HepG2 (cell line): Measurements from ENCODE around the gene ANKS1B. TPM values are rescaled to one million over a fixed set of nuclear protein-coding genes. Genes with fewer than 3 reads are reported as not detected.

ENCODE experiments used
- ATAC-seq: fragments of 200-7000 bp; cut with Tn5 transposase; 3 replicates; pipeline ENCODE4 v1.9.1; 2020; ENCODE audit warnings: mild to moderate bottlenecking, moderate library complexity
- BruUV-seq: library from RNA; stranded (reverse); fragments of 400-500 nt; replicated peaks from 2 replicates; lab custom pipeline; 2021; lab: Mats Ljungman, UMichigan
- CTCF ChIA-PET: fragments of 300-600 bp; formaldehyde crosslinking; extraction: SDS; loops from one replicate; lab custom pipeline; 2021; ENCODE audit warnings: low total read pairs, inconsistent platforms, low intra/inter-chr PET ratio; lab: Yijun Ruan, JAX
- POLR2A ChIA-PET: fragments of 350-600 bp; sonication (Branson Sonifier 250); formaldehyde crosslinking; loops from one replicate; lab custom pipeline; 2020; ENCODE audit warnings: antibody characterized with exemption, inconsistent platforms; lab: Yijun Ruan, JAX
- DNase-seq: peaks from one replicate; pipeline ENCODE4 v3.0.0-alpha.2; 2015; ENCODE audit warnings: low spot score
- FAIRE-seq: peaks from 3 replicates; lab custom pipeline; 2011; peaks lifted over from hg19 to GRCh38; lab: Jason Lieb, UNC
- H2AFZ ChIP-seq: one replicate; pipeline ENCODE4 v1.6.1; 2011; ENCODE audit warnings: low read length, inconsistent platforms
- H3K27ac ChIP-seq: fragments of 300-600 bp; 3 replicates; pipeline ENCODE4 v1.8.0; 2011; ENCODE audit warnings: mixed run types, mild to moderate bottlenecking, mixed read lengths, low read length, inconsistent platforms; ENCODE audit not compliant: insufficient read depth; ENCODE audit errors: extremely low read length
- H3K27me3 ChIP-seq, 2 experiments: fragments of 200-600 bp in 1 of 2; 2 replicates in 1 of 2; 3 replicates in 1 of 2; pipeline versions ENCODE4 v1.6.0 to v1.8.0; 2011; ENCODE audit warnings: low read length in 2 of 2, mild to moderate bottlenecking in 2 of 2, moderate library complexity in 2 of 2, inconsistent platforms in 1 of 2; ENCODE audit not compliant: insufficient read depth in 2 of 2, control insufficient read depth in 1 of 2
- H3K36me3 ChIP-seq, 2 experiments: fragments of 200-600 bp in 1 of 2; replicated peaks in 1 of 2; 2 replicates in 1 of 2; 3 replicates in 1 of 2; pipeline versions ENCODE4 v1.5.1 to v1.8.0; 2011; ENCODE audit warnings: low read length in 2 of 2, inconsistent platforms in 1 of 2; ENCODE audit not compliant: insufficient read depth in 2 of 2, control insufficient read depth in 1 of 2
- H3K4me1 ChIP-seq: 2 replicates; pipeline ENCODE4 v1.5.1; 2012; ENCODE audit warnings: low read length, inconsistent platforms; ENCODE audit not compliant: insufficient read depth
- H3K4me2 ChIP-seq: 2 replicates; pipeline ENCODE4 v1.6.0; 2011; ENCODE audit warnings: low read depth, low read length, inconsistent platforms
- H3K4me3 ChIP-seq, 3 experiments: fragments of 200-600 bp in 1 of 3; sonication (generic), shearing (Covaris generic) in 1 of 3; replicated peaks in 1 of 3; 2 replicates each; pipeline ENCODE4 v1.5.1; 2011 to 2016; ENCODE audit warnings: low read length in 3 of 3, inconsistent platforms in 2 of 3, low read depth in 2 of 3, mild to moderate bottlenecking in 2 of 3, control low read depth in 1 of 3, mixed read lengths in 1 of 3; ENCODE audit not compliant: insufficient read depth in 1 of 3
- H3K79me2 ChIP-seq: one replicate; pipeline ENCODE4 v1.6.1; 2011; ENCODE audit warnings: low read length, inconsistent platforms; ENCODE audit not compliant: insufficient read depth
- H3K9ac ChIP-seq: 2 replicates; pipeline ENCODE4 v1.6.0; 2011; ENCODE audit warnings: mild to moderate bottlenecking, low read depth, low read length, inconsistent platforms; ENCODE audit not compliant: insufficient read depth
- H3K9me3 ChIP-seq: 2 replicates; pipeline ENCODE4 v1.5.1; 2012; ENCODE audit warnings: mild to moderate bottlenecking, low read length
- H4K20me1 ChIP-seq: 2 replicates; pipeline ENCODE4 v1.6.0; 2011; ENCODE audit warnings: inconsistent platforms, mild to moderate bottlenecking, low read length, moderate library complexity; ENCODE audit not compliant: insufficient read depth
- ARNT2 ChIP-seq: sonication (generic); formaldehyde crosslinking; IDR thresholded peaks from 2 replicates; pipeline ENCODE4 v1.8.0; 2022; ENCODE audit warnings: mild to moderate bottlenecking, low read depth, missing genetic modification reagents, moderate library complexity
- FOXO1 ChIP-seq: sonication (generic); formaldehyde crosslinking; IDR thresholded peaks from 2 replicates; pipeline ENCODE4 v1.4.0; 2020; ENCODE audit warnings: missing genetic modification reagents
- KDM2A ChIP-seq: sonication (generic); formaldehyde crosslinking; IDR thresholded peaks from 2 replicates; pipeline ENCODE4 v1.4.0; 2020; ENCODE audit warnings: low read depth, missing genetic modification reagents, borderline replicate concordance
- KLF13 ChIP-seq: sonication (generic); formaldehyde crosslinking; IDR thresholded peaks from 2 replicates; pipeline ENCODE4 v1.4.0; 2020; ENCODE audit warnings: mild to moderate bottlenecking, missing genetic modification reagents
- TBL1XR1 ChIP-seq: fragments of 150-350 bp; IDR thresholded peaks from 2 replicates; pipeline ENCODE4 v1.6.1; 2014; ENCODE audit warnings: borderline replicate concordance, low read length; ENCODE audit not compliant: partially characterized antibody
- TEAD3 ChIP-seq: optimal IDR thresholded peaks from 2 replicates; pipeline ENCODE3; 2016; ENCODE audit warnings: borderline replicate concordance
- ZNF225 ChIP-seq: sonication (generic); formaldehyde crosslinking; IDR thresholded peaks from 2 replicates; pipeline ENCODE4 v1.4.0; 2020; ENCODE audit warnings: mild to moderate bottlenecking, missing genetic modification reagents
- ZNF720 ChIP-seq: sonication (generic); formaldehyde crosslinking; IDR thresholded peaks from 2 replicates; pipeline ENCODE4 v1.4.0; 2020; ENCODE audit warnings: missing genetic modification reagents
- ZNF761 ChIP-seq: sonication (generic); formaldehyde crosslinking; conservative IDR thresholded peaks from 2 replicates; pipeline ENCODE4 v1.4.0; 2020; ENCODE audit warnings: mild to moderate bottlenecking, missing genetic modification reagents
- ZSCAN21 ChIP-seq: sonication (generic); formaldehyde crosslinking; IDR thresholded peaks from 2 replicates; pipeline ENCODE4 v1.8.0; 2022; ENCODE audit warnings: mild to moderate bottlenecking, missing genetic modification reagents, moderate library complexity, borderline replicate concordance
- WGBS: methylation state at CpG from one replicate; pipeline ENCODE4 v1.1.6; 2017; ENCODE audit warnings: low lambda C conversion rate; 5-methylcytosine and 5-hydroxymethylcytosine counted together
- in situ Hi-C: cut with HindIII; loops from 2 replicates; pipeline ENCODE4 v1.10.0; 2017; ENCODE audit warnings: low pct_unique_long_range_greater_than_20kb; ENCODE audit not compliant: extremely low pct_ligation_motif_present
- intact Hi-C: fragments of 100-400 bp; cut with micrococcal nuclease; formaldehyde crosslinking; loops from one replicate; pipeline ENCODE4 v1.10.0; 2022; ENCODE audit not compliant: unreplicated experiment
- polyA plus RNA-seq, 8 experiments: library from polyadenylated mRNA; depleted of rRNA in 3 of 8; stranded (reverse) in 7 of 8; unstranded in 1 of 8; fragments of >200 nt; fragmentation: Illumina TruSeq in 4 of 8; extraction: Trizol in 4 of 8; gene quantifications; 2 replicates each; pipeline versions ENCODE4 v1.2.1 to v1.2.3, GENCODE V29; 2011 to 2016; ENCODE audit warnings: low read depth in 4 of 8, missing spikeins in 1 of 8, mixed read lengths in 1 of 8; ENCODE audit not compliant: insufficient read depth in 1 of 8
- total RNA-seq, 5 experiments: library from RNA; depleted of rRNA; stranded (reverse); fragments of >200 nt; fragmentation: Illumina TruSeq; extraction: Trizol; gene quantifications; 2 replicates each; pipeline ENCODE4 v1.2.3, GENCODE V29; 2016; ENCODE audit warnings: low read depth in 1 of 5
- TF ChIP-seq, protein P1 (sequence below): sonication (generic); formaldehyde crosslinking; IDR thresholded peaks from 2 replicates; pipeline ENCODE4 v1.8.1; 2023; ENCODE audit warnings: mild to moderate bottlenecking, inconsistent platforms, moderate library complexity, missing genetic modification reagents, borderline replicate concordance
- TF ChIP-seq, protein P2 (sequence below): sonication (generic); formaldehyde crosslinking; IDR thresholded peaks from 2 replicates; pipeline ENCODE4 v1.4.0; 2020; ENCODE audit warnings: missing genetic modification reagents

Gene ANKS1B
- total and polyA plus RNA-seq, 2 of the 13 experiments (the other 11 are each of a cell fraction or from before 2014, with no cell fraction given) = 0.15 TPM; not detected in 1

DNA sequence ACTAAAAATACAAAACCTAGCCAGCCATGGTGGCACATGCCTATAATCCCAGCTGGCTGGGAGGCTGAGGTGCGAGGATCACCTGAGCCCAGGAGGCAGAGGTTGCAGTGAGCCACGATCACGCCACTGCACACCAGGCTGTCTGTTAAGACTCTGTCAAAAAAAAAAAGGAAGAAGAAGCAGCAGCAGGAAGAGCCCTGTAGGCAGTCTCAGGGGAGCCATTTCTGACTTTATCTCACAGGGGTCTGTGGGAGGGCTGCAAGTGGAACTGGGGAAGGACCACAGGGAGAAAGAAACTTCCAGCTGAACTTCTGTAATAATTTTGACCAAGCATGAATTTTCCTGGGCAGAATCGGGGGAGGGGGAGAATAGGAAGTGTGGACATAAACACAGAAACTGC, 304.5 kb downstream of the ANKS1B start (continued):
- no peak for TF ChIP-seq ARNT2 (CRISPR knock-in tag)

DNA sequence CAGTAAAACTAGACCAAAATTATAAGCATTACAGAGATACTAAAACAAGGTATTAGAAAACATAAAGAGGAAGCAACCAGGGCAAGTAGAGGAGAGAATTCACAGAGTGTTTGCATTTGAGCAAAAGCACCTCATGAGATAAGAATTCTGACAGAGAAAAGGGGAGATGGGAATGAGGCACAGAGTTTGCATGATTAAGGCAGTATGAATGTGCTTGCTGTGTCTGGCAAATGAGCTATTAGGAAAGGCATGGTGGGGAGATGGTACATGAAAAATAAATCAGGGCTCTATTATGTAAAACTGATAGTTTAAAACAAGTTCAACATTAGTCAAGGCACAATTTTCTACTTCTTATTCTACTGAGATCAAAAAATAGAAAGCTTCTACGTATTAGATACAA, 314.1 kb downstream of the ANKS1B start:
- CTCF ChIA-PET = no interaction called here
- Histone ChIP-seq H3K4me3 (no peak overlapping the region), H2AFZ (no peak overlapping the region), H3K9me3 (no peaks in the 10 kb centered on the region), H4K20me1 (no peaks in the 10 kb centered on the region), H3K79me2 (no peaks in the 10 kb centered on the region), H3K27ac (no peak overlapping the region), H3K4me2 (no peak overlapping the region), H3K27me3 (no peaks in the 10 kb centered on the region), H3K9ac (no peak overlapping the region), H3K4me1 (no peaks in the 10 kb centered on the region), H3K36me3 (no peaks in the 10 kb centered on the region)
- WGBS = 3% methylated on average over 1 of the region's 1 CpG
- intact Hi-C loops = no loop called here
- FAIRE-seq = no peak
- no TSS peak for BruUV-seq
- TF ChIP-seq FOXO1 = no peak
- no peak for TF ChIP-seq TBL1XR1
- no peak for TF ChIP-seq ZNF720
- no peak for TF ChIP-seq ZSCAN21 (CRISPR knock-in tag)
- no peak for TF ChIP-seq KLF13 (CRISPR knock-in tag)
- TF ChIP-seq TEAD3 (CRISPR knock-in tag) = no peak
- TF ChIP-seq ZNF761 (CRISPR knock-in tag) = no peak
- TF ChIP-seq, protein P1, sequence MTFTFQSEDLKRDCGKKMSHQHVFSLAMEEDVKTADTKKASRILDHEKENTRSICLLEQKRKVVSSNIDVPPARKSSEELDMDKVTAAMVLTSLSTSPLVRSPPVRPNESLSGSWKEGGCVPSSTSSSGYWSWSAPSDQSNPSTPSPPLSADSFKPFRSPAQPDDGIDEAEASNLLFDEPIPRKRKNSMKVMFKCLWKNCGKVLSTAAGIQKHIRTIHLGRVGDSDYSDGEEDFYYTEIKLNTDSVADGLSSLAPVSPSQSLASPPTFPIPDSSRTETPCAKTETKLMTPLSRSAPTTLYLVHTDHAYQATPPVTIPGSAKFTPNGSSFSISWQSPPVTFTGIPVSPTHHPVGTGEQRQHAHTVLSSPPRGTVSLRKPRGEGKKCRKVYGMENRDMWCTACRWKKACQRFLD (CRISPR knock-in tag) = no peak
- no peak for TF ChIP-seq KDM2A (CRISPR knock-in tag)
- TF ChIP-seq, protein P2, sequence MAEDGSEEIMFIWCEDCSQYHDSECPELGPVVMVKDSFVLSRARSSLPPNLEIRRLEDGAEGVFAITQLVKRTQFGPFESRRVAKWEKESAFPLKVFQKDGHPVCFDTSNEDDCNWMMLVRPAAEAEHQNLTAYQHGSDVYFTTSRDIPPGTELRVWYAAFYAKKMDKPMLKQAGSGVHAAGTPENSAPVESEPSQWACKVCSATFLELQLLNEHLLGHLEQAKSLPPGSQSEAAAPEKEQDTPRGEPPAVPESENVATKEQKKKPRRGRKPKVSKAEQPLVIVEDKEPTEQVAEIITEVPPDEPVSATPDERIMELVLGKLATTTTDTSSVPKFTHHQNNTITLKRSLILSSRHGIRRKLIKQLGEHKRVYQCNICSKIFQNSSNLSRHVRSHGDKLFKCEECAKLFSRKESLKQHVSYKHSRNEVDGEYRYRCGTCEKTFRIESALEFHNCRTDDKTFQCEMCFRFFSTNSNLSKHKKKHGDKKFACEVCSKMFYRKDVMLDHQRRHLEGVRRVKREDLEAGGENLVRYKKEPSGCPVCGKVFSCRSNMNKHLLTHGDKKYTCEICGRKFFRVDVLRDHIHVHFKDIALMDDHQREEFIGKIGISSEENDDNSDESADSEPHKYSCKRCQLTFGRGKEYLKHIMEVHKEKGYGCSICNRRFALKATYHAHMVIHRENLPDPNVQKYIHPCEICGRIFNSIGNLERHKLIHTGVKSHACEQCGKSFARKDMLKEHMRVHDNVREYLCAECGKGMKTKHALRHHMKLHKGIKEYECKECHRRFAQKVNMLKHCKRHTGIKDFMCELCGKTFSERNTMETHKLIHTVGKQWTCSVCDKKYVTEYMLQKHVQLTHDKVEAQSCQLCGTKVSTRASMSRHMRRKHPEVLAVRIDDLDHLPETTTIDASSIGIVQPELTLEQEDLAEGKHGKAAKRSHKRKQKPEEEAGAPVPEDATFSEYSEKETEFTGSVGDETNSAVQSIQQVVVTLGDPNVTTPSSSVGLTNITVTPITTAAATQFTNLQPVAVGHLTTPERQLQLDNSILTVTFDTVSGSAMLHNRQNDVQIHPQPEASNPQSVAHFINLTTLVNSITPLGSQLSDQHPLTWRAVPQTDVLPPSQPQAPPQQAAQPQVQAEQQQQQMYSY (CRISPR knock-in tag) = no peak
- TF ChIP-seq ZNF225 = no peak
- POLR2A ChIA-PET = no interaction called here
- no peak for DNase-seq
- no peak for ATAC-seq
- in situ Hi-C loops = no loop called here
